Stomach (tissue), 9 donors: ENCODE results near the gene LAMP5. TPM values are rescaled to one million over a fixed set of nuclear protein-coding genes. Genes with fewer than 3 reads are reported as not detected.
A peak's percentile ranks its signal among the peaks of the same experiment; 100 is the strongest.

Experiments used
- DNase-seq, 2 donors: peaks; one replicate each; pipeline versions ENCODE4 v3.0.0 to v3.0.0-alpha.2; 2013 to 2019
- H3K27ac ChIP-seq, 5 donors: fragments of 200-600 bp in 4 of 5; sonication (generic) in 4 of 5; one replicate each; pipeline ENCODE4 v1.5.1; 2013 to 2019; ENCODE audit warnings: mild to moderate bottlenecking in 1 of 5, moderate library complexity in 1 of 5
- H3K27me3 ChIP-seq, 3 donors: fragments of 200-600 bp; sonication (generic); one replicate each; pipeline ENCODE4 v1.5.1; 2017 to 2019; ENCODE audit warnings: mixed run types in 1 of 3
- H3K36me3 ChIP-seq, 4 donors: fragments of 200-600 bp; sonication (generic); 1 replicate in 3 of 4; 2 replicates in 1 of 4; pipeline ENCODE4 v1.5.1; 2016 to 2019
- H3K4me1 ChIP-seq, 4 donors: fragments of 200-600 bp; sonication (generic); one replicate each; pipeline ENCODE4 v1.5.1; 2016 to 2019
- H3K4me3 ChIP-seq, 4 donors: fragments of 200-600 bp; sonication (generic) in 3 of 4; one replicate each; pipeline ENCODE4 v1.5.1; 2016 to 2019; ENCODE audit warnings: mild to moderate bottlenecking in 1 of 4
- H3K9me3 ChIP-seq, 4 donors: fragments of 200-600 bp; sonication (generic); one replicate each; pipeline ENCODE4 v1.5.1; 2016 to 2019
- CTCF ChIP-seq, 7 experiments: fragments of 450-650 bp in 4 of 7; fragments of 200-600 bp in 3 of 7; sonication (generic) in 3 of 7; IDR thresholded peaks; one replicate each; pipeline ENCODE4 v1.5.1; 2016 to 2019; ENCODE audit warnings: antibody characterized with exemption in 7 of 7, control low read depth in 2 of 7, mild to moderate bottlenecking in 1 of 7
- EP300 ChIP-seq: sonication (generic); formaldehyde crosslinking; IDR thresholded peaks from one replicate; pipeline ENCODE4 v1.6.1; 2017; ENCODE audit warnings: antibody characterized with exemption
- POLR2A ChIP-seq, 4 donors: fragments of 450-650 bp; IDR thresholded peaks; one replicate each; pipeline ENCODE4 v1.6.1; 2016; ENCODE audit warnings: antibody characterized with exemption in 4 of 4, control low read depth in 2 of 4, mild to moderate bottlenecking in 1 of 4, moderate library complexity in 1 of 4
- POLR2AphosphoS5 ChIP-seq, 3 donors: sonication (generic); formaldehyde crosslinking; IDR thresholded peaks; one replicate each; pipeline ENCODE4 v1.6.1; 2016; ENCODE audit warnings: antibody characterized with exemption in 3 of 3
- WGBS, 5 donors: extraction: QIAGEN DNeasy Blood & Tissue Kit in 3 of 5; methylation state at CpG; one replicate each; pipeline versions ENCODE4 v1.1.5 to v1.1.7; 2013 to 2018; 5-methylcytosine and 5-hydroxymethylcytosine counted together
- intact Hi-C: fragments of 100-400 bp; cut with DNase I; formaldehyde crosslinking; loops from one replicate; pipeline ENCODE4 v1.15.1; 2023; ENCODE audit warnings: low total_unique reads
- polyA plus RNA-seq, 3 donors: library from polyadenylated mRNA; stranded (reverse); fragments of 200-250 nt; gene quantifications; one replicate each; pipeline ENCODE4 v1.2.3, GENCODE V29; 2013
- total RNA-seq, 5 donors: library from RNA; depleted of rRNA; stranded (reverse); fragments of >200 nt; gene quantifications; one replicate each; pipeline versions ENCODE4 v1.1.0 to v1.2.3, GENCODE V29; 2014 to 2016
- donor health status: healthy with polysubstance abuse.
- donor health status: Bipolar disorder and iron deficiency.
- donor health status: healthy.

LAMP5 gene
- total and polyA plus RNA-seq, 8 donors: 0.20 to 2.9 (median 0.52) TPM; not detected in 4

GRCh38 chr20:9506280-9506821 lies 8.0 kb upstream of the LAMP5 start:
- no peak overlapping the region for H3K27ac ChIP-seq
- peak overlapping the region in 1 of 4 donors; percentile 29 for H3K4me3 ChIP-seq
- peaks cover 4 to 68% (median 39%) of the 10 kb centered on the region in 3 donors for H3K27me3 ChIP-seq
- peaks cover 0 to 31% (median 20%) of the 10 kb centered on the region in 4 donors for H3K4me1 ChIP-seq
- 7 to 13% (median 11%) methylated on average over 19 to 34 of the region's 34 CpGs for WGBS, 5 donors
- no peaks in the 10 kb centered on the region for H3K36me3 ChIP-seq
- intact Hi-C loops: no loop called here
- H3K9me3 ChIP-seq: no peaks in the 10 kb centered on the region
- TF ChIP-seq POLR2AphosphoS5 (IDR thresholded peaks at IDR 0.05) (no peak), EP300 (no peak), CTCF (IDR thresholded peaks at IDR 0.05) (no peak), POLR2A (IDR thresholded peaks at IDR 0.05) (no peak)
- DNase-seq: peak in 1 of 2 donors; percentile 38

DNA sequence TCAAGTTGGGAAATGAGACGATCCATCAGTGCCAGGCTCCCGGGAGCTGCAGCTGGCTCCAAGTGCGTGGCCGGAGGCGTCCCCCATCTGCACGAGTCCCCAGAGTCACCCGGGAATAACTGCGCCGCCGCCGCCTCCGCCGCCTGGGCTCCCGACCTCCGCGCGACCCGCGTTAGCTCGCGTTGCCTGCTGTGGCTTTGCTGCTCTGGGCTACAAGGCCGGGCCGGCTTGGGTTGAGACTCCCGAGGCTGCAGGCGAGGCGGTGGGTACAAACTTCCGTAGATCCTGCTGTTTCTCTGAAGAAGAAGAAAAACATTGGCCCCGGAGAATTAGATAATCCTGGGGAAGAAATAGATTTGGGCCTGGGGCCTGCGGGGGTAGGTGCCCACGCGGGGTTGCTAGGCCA lies 7.4 kb upstream of the LAMP5 start:
- Histone ChIP-seq H3K9me3 (no peaks in the 10 kb centered on the region), H3K27me3 (peaks cover 4 to 72% (median 39%) of the 10 kb centered on the region in 3 donors), H3K36me3 (no peaks in the 10 kb centered on the region), H3K4me3 (peak overlapping the region in 1 of 4 donors; percentile 29), H3K27ac (no peak overlapping the region), H3K4me1 (peaks cover 0 to 31% (median 20%) of the 10 kb centered on the region in 4 donors)
- DNase-seq: peak in 1 of 2 donors; percentile 48
- TF ChIP-seq POLR2AphosphoS5 (IDR thresholded peaks at IDR 0.05) (no peak), CTCF (IDR thresholded peaks at IDR 0.05) (no peak), EP300 (no peak), POLR2A (IDR thresholded peaks at IDR 0.05) (no peak)
- intact Hi-C loops: no loop called here
- 4 to 12% (median 5%) methylated on average over 11 to 31 of the region's 31 CpGs for WGBS, 5 donors

GRCh38 chr20:9507544-9508239 lies 6.7 kb upstream of the LAMP5 start:
- TF ChIP-seq CTCF (IDR thresholded peaks at IDR 0.05) (no peak), POLR2AphosphoS5 (IDR thresholded peaks at IDR 0.05) (no peak), EP300 (no peak), POLR2A (IDR thresholded peaks at IDR 0.05) (no peak)
- WGBS, 5 donors: 4 to 9% (median 6%) methylated on average over 30 to 37 of the region's 37 CpGs
- Histone ChIP-seq H3K4me3 (peak overlapping the region in 1 of 4 donors; percentile 22), H3K9me3 (no peaks in the 10 kb centered on the region), H3K27me3 (peaks cover 4 to 76% (median 39%) of the 10 kb centered on the region in 3 donors), H3K4me1 (peaks cover 0 to 31% (median 20%) of the 10 kb centered on the region in 4 donors), H3K36me3 (no peaks in the 10 kb centered on the region), H3K27ac (no peak overlapping the region)
- intact Hi-C loops: no loop called here
- peak in 1 of 2 donors; percentile 23 for DNase-seq

DNA sequence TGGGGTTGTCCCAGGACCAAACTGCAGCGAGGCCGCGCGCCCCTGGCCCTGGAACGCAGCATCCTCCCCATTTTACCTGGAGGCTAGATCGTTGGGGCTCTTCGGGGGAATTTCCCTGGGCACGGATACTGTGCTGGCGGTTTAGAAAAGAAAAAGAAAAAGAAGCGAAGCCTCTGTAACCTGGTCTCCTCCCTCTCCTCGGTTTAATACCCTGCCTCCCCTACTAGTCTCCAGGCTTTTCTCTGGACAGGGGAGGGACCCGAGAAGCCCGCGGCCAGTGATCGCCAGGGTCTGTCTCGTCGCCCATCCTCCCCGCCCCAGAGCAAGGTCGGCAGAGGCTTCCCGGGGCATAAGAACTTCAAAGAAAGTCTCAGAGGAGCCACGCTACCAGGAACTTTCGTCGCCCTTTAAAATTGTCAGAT lies 6.1 kb upstream of the LAMP5 start:
- no peak overlapping the region for H3K27ac ChIP-seq
- H3K36me3 ChIP-seq: no peaks in the 10 kb centered on the region
- peak overlapping the region in 1 of 4 donors; percentile 22 for H3K4me3 ChIP-seq
- intact Hi-C loops: no loop called here
- no peaks in the 10 kb centered on the region for H3K9me3 ChIP-seq
- TF ChIP-seq EP300: no peak
- TF ChIP-seq POLR2A (IDR thresholded peaks at IDR 0.05): no peak
- no peak for TF ChIP-seq POLR2AphosphoS5 (IDR thresholded peaks at IDR 0.05)
- no peak for TF ChIP-seq CTCF (IDR thresholded peaks at IDR 0.05)
- H3K27me3 ChIP-seq: peaks cover 4 to 76% (median 39%) of the 10 kb centered on the region in 3 donors
- DNase-seq: no peak
- H3K4me1 ChIP-seq: peaks cover 0 to 31% (median 20%) of the 10 kb centered on the region in 4 donors
- WGBS, 5 donors: 4 to 15% (median 6%) methylated on average over 23 of the region's 23 CpGs
